B cell (primary cell): ENCODE results near the gene CDKN1C.

ENCODE experiments used
- CTCF ChIP-seq: fragments of 200-600 bp; IDR thresholded peaks from one replicate; pipeline ENCODE4 v1.8.0; 2022; ENCODE audit warnings: antibody characterized with exemption, mild to moderate bottlenecking
- EZH2 ChIP-seq: IDR thresholded peaks from 2 replicates; pipeline ENCODE4 v1.6.1; 2012; ENCODE audit warnings: borderline replicate concordance, low read depth, mild to moderate bottlenecking, moderate library complexity, low read length; ENCODE audit not compliant: insufficient read depth, poor library complexity, severe bottlenecking

GRCh38 chr11:2880646-2881045, 4.9 kb downstream of the CDKN1C start:
- TF ChIP-seq CTCF (no peak), EZH2 (no peak)
